GM19043 (cell line): ENCODE measurements around the gene CD82.
"Not testable (repeated sequence)": the region's sequence is repeated elsewhere in the genome, so short reads cannot be mapped to it uniquely, and the experiment has no call there.

Source experiments
- ATAC-seq: cut with Tn5 transposase; IDR thresholded peaks from one replicate; pipeline ENCODE4 v1.9.1; 2021; ENCODE audit warnings: low read depth; ENCODE audit not compliant: unreplicated experiment

The CD82 gene

DNA sequence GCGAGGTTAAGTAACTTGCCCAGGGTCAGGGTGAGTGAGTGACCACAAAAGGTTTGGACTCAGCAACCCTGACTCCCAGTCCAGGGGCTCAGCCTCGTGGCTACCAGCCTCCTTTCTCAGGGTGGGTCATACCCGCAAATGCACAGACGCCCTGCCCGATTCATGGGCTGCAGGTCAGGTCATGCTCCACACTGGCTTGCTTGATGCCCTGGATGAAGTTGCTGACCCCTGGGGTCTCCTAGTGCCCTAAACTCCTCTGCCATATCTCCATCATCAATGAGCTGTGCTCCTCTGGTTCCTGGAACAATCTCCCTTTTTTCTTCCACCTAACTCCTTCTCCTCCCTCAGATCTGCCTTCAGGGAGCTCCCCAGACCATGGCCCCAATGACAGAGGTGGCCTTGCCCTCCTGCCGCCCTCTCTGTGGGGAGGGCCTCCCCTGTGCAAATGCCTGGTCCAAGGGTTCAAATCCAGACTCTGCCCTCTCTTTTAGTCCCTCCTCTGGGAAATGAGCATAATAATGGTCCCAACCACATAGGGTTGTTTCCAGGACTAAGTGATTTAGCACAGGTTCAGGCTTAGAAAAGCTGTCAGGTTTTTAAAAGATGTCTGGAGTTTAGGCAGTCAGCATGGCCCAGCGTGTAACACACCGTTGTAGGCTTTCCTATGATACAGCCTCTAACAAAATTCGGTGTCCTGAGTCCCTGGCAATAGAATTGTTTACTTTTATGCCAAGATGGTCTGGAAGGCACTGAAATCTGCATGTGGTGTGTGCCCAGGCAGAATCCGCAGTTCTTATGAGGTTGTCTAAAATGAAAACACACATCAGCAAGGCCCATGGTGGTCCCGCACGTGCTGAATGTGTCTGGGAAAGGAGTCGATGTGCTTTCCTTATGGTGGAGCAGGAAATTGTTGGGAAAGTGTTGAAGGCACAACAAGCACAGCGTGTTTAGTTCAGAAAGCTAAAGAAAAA lies 63.6 kb downstream of the CD82 start:
- peak; percentile 16 for ATAC-seq

DNA sequence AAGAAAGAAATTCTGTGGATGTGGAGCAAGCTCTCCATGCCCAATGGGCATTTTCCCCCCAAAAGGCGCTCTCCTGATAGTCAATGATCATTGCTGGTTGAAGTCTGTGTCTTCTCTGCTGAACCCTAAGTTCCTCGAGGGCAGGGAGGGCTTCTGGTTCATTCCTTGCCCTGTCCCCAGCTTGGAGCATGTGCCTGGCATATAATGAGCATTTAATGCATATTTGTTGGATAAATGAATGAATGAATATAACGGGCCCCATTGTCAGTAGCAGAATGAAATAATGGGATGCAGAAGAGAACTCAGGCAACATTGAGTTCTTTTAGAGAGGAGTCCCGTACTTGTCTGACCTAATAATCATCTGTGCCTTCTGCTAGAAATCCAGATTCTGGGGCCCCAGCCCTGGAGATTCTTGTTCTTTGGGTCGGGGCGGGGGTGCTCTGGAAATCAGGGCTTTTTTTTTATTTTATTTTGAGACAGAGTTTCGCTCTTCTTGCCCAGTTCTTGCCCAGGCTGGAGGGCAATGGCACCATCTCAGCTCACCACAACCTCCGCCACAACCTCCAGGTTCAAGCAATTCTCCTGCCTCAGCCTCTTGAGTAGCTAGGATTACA lies 64.4 kb downstream of the CD82 start:
- ATAC-seq = no peak

DNA sequence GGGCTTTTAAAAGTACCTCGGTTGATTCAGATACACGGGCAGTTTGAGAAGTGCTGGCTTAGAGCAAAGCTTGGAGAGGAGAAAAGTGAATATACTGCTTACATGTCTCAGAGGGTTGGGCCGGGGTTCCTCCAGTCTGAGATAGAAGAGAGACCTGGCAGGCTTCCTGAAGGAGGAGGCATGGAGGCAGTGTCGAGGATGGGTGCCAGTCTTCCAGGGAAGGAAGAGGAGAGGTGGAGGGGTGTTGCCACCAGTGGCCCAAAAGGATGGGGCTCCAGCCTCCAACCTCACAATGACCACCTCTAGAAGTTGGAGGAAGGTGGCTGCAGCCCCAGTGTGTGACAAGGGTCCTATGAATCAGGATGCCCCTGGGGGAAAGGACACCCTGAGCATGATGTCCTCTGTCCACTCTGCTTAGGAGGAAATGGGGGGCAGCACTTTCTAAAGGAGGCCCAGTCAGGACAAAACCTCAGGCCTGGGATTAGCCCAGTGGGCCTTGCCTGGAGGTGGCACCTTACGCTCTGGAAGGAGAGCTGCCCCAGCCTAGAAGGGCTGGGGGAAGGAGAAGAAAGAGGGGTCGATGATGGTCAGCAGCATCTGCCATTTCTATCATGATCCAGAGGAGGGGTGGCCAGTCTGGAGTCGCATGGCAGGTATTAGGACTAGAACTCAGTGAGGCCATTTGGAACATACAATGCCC lies 65.2 kb downstream of the CD82 start:
- ATAC-seq = no peak

DNA sequence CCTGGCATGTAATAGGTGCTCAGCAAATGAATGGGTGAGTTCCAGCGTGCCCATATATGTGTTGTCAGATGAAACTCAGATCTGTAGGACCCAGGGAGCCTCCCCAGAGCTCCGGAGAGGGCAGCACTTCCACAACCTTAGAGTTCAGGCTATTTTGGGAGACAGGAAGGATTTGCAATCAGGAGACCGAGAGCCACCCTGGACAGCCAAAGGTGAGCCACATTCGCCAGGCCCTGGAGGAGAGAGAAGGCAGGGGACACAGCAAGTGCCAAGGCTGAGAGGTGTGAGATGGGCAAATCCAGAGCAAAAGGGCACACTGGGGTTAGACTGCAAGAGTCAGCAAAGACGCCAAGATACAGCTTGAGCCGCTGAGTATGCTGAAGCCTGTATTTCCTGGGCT lies 66.4 kb downstream of the CD82 start:
- ATAC-seq = no peak

DNA sequence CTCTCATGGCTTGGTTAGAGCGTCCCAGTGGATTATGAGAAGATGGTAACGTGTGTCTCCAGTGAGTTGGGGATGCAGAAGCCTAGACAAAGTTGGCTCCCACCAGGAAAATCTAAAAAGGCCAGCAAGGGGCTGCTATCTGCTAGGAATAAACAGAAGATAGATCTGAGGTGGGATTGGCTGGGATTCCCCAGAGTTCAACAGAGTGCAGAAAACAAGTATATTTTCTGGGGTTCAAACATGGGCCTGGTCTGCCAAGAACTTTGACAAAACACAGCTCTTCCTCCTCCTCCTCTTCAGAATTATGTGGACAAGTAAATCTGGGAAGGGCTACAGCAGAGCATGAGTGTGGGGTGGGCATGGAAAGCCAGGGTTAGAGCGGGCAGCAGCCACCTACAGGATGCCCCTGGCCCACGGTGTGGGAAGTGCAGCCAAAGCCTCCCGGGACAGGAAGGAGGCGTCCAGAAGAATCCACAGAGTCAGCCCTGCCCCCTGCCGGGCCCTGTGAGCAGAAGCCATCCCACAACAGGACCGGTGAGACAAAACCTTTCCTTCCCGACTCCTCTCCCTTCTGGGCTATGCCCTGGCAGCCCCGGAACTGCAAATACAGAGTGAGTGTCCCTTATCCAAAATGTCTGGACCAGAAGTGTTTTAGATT lies 67.1 kb downstream of the CD82 start:
- no peak for ATAC-seq

DNA sequence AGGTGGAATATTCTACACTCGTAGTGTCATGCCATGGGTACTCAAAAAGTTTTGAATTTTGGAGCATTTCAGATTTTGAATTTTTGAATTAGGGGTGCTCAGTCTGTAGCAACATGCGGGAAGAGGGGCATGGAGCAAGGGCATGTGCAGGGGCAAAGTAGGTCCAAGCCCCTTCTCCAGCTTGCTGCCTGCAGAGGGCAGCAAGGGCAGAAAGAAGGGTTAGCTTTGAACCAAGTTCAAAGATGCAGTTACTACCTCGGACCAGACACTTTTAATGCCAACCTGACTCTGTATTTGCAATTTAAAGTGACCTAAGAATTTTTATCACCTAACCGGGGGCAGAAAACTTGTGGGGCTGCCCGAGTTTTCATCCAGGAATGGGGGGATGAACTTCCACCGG lies 68.2 kb downstream of the CD82 start:
- no peak for ATAC-seq

DNA sequence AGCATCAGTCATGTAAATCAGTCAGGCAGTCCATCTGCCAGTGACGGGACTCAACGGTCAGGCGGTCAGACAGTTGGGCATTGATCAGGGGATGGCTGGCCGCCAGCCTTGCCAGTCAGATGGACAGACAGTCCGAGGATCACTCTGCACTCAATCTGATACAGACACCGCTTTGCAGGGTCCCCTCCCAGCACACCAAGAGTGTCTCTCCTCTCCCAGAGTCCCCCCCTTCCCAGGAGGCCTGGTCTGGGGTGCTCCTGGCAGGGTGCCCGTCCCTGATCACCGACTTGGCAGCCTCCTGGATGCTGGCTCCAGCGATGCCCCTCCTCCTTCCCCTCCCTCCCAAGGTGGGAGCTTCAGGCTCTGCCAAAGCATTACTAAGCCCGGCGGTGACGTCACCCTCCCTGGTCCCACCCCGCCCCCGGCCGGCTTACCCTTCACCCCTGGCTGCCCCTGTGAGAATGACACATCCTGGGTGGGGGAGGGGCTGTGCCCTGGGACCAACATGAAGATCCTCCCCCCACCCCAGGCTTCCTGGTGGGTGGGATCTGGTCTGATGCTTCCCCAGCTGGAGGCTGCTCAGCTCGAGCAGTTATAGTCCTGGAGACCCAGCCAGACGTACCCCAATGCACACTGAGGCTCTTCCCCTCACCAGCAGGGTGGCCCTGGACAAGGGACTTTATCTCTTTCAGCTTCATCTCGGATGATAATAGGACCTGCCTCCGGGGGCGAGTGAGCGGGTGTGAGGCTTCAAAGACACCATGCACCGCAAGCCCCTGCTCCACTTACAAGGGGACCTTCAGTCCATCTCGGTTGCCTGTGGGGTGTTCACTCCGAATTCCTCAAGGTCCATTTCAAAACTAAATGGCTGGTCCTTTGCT lies 69.2 kb downstream of the CD82 start:
- no peak for ATAC-seq

DNA sequence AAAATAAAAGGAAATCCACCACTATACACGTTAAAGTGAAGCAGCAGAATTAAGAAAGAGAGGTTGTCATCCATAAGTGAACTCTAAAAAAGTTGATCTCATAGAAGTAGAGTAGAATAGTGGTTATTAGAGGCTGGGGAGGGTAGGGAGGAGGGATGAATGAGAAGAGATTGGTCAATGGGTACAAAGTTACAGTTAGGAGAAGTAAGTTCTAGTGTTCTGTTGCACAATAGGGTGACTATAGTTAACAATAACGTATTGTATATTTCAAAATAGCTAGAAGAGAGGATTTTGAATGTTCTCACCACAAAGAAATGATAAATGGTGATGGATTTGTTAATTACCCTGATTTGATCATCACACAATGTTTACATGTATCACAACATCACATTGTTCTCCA lies 72.0 kb downstream of the CD82 start:
- ATAC-seq = no peak

DNA sequence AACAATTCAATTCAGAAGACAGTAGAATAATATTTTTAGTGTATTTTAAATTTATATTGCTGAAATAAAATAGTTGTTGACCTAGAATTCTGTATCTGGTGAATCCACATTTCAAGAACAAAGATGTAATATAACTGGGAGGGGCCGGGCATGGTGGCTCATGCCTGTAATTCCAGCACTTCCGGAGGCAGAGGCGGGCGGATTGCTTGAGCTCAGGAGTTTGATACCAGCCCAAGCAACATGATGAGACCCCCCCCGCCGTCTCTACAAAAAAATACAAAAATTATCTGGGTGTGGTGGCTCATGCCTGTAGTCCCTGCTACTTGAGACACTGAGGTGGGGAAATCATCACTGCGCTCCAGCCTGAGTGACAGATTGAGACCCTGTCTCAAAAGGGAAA lies 72.6 kb downstream of the CD82 start:
- ATAC-seq = no peak

DNA sequence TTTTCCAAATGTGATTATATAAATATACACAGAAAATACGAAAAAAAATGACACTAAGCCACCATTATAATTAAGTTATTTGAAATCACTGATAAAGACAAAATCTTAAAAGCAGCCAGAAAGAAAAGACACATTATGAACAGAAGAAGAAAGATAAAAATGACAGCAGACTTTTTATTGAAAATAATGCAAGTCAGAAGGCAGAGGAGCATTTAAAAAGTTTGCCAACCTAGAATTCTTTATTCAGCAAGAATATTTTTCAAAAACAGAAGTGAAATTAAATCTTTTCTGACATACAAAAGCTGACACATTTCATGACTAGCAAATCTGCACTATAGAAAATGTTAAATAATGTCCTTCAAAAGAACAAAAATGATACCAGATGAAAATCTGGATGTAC lies 77.8 kb downstream of the CD82 start:
- ATAC-seq = no peak

DNA sequence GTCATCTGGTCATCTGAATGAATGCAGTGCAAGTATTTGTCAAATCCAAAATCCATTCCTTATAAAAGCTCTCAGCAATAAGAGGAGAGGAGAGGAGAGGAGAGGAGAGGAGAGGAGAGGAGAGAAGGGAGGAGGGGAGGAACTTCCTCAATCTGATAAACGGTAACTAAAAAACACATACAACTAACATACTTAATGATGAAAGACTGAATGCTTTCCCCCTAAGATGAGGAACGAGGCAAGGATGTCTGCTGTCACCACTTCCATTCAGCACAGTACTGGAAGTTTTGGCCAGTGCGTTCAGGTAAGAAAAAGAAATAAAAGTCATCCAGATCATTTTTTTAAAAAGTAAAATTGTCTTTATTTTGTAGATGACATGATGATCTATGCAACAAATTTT lies 80.4 kb downstream of the CD82 start:
- no peak for ATAC-seq

DNA sequence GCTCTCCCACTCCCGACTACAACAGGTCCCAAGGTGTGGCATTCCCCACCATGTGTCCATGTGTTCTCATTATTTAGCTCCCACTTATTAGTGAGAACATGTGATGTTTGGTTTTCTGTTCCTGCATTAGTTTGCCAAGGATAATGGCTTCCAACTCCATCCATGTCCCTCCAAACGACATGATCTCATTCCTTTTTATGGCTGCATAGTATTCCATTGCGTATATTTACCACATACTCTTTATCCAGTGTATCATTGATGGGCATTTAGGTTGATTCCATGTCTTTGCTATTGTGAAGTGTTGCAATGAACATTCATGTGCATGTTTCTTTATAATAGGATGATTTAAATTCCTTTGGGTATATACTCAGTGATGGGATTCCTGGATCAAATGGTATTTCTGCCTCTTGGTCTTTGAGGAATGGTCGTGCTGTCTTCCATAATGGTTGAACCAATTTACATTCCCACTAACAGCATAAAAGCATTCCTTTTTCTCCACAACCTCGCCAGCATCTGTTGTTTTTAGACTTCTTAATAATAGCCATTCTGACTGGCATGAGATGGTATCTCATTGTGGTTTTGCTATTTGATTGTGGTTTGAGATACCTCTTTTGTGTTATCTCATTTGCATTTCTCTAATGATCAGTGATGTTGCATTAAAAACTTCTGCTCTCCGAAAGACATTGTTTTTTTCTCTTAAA lies 81.9 kb downstream of the CD82 start:
- ATAC-seq = not testable (repeated sequence)

DNA sequence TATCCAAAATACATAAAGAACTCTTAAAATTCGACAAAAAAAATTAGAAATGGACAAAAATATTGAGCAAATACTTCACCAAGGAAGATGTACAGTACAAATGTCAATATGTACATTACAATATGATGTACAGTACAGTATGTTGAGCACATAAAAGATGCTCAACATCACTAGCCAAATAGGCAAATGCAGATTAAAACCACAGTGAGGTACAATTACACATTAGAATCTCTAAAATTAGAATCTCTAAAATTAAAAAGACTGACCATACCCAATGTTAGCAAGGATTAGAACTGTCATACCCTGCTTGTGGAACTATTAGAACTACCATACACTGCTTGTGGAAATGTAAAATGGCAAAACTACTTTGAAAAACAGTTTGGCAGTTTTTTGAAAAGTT lies 82.6 kb downstream of the CD82 start:
- ATAC-seq = no peak

DNA sequence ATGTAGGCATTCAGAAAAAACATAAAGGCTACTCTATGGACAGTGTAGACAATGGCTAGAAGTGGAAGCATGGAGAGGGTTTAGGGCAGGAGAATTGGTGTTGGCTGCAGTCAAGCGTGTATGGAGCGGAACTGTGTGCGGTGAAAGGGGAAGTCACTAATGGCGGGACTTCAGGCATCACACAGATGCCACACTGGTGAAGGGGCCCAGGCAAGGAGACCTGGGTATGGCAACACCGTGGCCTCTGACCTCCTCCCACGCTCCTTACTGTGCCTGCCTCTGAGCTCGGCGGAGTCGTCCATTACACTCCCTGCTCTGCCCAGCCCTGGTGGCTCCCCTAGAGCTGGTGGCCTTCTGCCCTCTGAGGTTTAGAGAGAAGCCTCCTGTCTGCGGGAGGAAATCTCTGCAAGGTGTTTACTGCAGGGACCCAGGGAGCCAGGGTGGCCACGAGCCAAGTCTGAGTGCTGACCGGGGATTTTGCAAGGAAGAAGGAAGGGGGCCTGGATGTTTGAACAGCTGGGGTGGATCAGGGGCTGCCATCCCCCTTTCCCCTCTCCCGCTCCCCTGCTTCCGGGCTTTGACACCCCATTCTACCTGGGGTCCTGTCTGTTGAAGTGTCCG lies 86.2 kb downstream of the CD82 start:
- no peak for ATAC-seq

DNA sequence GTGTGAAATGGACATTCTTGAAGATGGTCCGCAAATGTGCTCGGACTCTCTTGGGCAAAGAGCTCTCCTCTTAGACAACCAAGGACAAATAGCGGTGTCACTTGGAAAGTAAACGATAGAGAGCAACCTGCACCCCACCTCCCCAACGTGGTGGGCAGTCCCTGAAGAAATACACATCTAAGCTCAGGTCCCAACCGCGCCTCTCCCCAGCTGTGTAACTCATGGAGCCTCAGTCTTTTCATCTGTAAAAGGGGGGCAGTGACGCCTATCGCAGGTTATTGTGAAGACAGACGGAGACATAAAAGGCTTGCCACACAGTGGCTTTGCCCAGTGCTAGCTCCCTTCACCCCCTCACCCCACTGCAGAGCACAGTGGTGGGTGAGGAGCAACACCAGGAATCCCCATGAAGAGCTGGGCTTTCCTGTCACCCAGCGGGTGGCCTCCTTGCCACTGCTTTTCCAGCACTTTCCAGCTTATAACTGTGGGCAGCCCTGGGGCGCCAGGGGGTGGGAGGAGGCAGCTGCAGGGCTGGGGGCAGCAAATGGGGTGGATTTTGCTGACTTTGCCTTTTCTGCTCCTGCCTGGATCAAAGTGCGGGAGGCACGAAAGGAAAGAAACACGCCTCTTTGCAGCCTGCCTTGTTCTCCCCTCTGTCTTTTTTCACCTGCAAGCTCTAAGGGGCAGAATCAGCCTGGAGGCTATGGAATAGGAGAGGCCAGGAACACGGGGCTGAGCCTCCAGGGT lies 87.6 kb downstream of the CD82 start:
- ATAC-seq = no peak

DNA sequence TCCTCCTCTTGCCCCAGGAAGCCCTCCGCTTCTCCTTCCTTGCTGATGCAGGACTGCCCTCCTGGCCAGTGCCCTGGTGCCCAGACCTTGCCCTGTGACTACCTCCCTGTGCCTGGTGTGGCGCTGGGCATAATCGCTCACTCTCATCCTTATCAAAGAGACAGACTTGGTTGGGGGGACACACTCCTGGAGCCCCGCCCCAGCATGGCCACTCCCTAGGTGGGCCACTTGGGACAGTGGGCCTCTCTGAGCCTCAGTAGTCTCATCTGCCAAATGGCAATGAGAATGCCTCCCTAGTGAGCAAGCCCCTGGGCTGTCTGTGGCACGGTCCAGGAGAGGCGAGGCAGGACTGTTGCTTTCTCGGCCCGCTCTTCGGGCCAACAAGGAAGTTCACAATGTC lies 88.6 kb downstream of the CD82 start:
- ATAC-seq = no peak

DNA sequence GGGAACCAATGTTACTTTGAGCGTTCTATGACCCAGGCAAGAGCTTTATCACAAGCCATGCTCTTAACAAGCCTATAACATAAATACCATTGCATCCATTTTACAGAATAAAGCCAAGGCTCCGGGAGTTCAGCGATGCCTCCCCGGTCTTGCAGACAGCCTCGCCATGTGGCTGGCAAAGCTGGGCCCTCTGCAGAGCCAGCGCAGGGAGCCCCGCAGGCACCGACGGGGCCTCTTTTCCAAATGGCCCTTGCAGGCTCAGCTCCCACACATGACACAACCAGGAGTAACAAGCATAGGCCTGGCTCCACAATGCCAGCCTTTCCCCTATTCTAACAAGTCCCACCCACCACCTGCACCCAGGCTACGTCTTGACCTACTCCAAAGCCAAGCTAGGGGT lies 89.1 kb downstream of the CD82 start:
- no peak for ATAC-seq

DNA sequence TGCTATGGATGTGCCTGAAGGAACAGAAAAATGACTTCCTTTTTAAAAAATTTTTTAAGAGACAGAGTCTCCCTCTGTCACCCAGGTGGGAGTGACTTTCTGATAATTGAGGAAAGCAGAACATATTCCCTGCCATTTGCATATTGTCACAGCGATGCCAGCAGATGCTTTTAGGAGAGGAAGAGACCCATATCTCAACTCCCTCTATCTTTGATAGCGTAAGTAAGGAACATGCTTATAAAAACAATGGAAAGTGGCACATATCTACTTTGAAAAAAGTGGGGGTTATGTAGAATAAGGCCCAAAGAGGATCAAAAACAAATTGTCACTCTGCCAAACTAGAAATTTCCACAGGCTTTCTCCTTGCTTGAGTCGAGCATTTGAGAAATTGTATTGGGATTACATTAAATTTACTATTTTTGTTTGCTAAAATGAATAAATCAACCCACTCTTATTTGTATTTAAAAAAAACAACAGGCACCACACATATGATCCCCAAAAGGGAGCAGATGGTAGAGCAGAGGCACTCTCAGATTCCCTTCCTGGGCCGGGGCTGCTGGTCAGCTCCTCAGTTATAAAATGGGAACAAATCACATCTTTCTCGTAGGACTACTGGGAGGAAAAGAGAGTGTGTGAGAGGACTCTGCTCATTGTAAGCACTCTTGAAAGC lies 92.5 kb downstream of the CD82 start:
- ATAC-seq = no peak
